ENCODE data around the gene CELF4. TPM values are rescaled to one million over a fixed set of nuclear protein-coding genes. Genes with fewer than 3 reads are reported as not detected.

The CELF4 gene
- under 1 TPM in 2 of 4 donors, not detected in 2; 0.16 to 0.59 TPM for total RNA-seq

DNA sequence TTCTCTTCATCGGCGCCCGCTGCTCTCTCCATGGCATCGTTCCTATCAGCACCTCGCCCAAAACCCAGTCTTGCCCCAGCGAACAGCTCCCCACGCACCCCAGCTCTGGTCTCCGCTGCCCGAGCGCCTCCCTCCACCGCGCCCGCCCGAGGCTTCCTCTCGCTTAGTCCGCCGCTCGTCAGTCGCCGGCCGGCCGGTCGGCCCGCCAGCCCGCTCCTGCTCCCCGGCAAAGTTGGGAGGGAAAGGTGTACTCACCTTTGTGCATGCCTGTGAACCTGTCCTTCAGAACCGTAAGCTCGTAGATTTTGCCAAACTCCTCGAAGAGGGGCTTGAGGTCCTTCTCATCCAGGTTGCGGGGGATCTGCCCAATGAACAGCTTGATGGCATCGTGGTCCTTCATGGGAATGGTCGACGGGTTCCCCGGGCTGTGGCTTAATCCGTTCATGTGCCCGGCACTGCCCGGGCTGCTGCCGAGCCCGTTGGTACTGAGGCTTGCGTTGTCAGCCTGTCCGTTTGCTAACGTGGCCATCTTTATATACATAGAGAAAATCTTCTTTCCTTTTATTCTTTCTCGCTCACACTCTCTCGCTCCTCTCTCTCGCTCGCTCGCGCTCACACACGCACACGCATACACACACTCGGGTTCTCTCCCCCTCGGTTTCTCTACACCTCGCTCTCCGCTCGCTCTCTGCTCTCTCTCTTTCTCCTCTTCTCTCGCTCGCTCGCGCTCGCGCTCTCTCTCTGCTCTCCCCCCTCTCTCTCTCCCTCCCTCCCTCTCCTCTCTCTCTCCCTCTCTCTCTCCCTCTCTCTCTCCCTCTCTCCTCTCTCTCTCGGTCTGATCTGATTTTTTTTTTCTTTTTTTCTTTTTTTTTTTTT is at the start of gene CELF4:
Gene CELF4 (minus strand): TSS at position 698 of the 876 bp plus-strand sequence.
- 2% methylated on average over 54 to 62 of the region's 62 CpGs for WGBS, 2 donors
- H3K4me3 ChIP-seq (ENCODE audit: low read depth, poor library complexity, severe bottlenecking): peak within 1 kb of the TSS; percentile 35
- no peak for TF ChIP-seq POLR2A (IDR thresholded peaks at IDR 0.05)
- TF ChIP-seq, protein P1, sequence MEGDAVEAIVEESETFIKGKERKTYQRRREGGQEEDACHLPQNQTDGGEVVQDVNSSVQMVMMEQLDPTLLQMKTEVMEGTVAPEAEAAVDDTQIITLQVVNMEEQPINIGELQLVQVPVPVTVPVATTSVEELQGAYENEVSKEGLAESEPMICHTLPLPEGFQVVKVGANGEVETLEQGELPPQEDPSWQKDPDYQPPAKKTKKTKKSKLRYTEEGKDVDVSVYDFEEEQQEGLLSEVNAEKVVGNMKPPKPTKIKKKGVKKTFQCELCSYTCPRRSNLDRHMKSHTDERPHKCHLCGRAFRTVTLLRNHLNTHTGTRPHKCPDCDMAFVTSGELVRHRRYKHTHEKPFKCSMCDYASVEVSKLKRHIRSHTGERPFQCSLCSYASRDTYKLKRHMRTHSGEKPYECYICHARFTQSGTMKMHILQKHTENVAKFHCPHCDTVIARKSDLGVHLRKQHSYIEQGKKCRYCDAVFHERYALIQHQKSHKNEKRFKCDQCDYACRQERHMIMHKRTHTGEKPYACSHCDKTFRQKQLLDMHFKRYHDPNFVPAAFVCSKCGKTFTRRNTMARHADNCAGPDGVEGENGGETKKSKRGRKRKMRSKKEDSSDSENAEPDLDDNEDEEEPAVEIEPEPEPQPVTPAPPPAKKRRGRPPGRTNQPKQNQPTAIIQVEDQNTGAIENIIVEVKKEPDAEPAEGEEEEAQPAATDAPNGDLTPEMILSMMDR (IDR thresholded peaks at IDR 0.05): no peak
- DNase-seq (ENCODE audit: low spot score in 2 of 2): no peak
- intact Hi-C loops (cut with DNase I; ENCODE audit: low total_unique reads): no loop called here

DNA sequence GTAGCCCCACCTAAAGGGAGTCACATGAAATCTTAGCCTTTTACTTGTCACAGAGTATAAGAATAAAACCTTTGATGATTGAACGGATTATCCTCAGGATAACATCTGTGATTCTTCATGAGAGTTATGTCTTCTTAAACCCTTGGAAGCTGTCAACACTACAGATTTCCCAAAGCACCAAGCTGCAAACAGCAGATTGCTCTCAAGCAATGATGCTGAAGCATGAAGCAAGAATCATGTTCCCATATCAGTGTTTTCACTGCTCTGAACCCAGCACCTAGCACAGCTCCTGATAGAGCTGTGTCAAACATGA is 47.6 kb upstream of the CELF4 start:
- intact Hi-C loops (cut with DNase I; ENCODE audit: low total_unique reads): no loop called here
- TF ChIP-seq, protein P1 (IDR thresholded peaks at IDR 0.05): no peak
- no peak for TF ChIP-seq POLR2A (IDR thresholded peaks at IDR 0.05)
- no peak overlapping the region for H3K4me3 ChIP-seq (ENCODE audit: low read depth, poor library complexity, severe bottlenecking)
- 42 to 50% methylated on average over 1 of the region's 1 CpG for WGBS, 2 donors
- DNase-seq (ENCODE audit: low spot score in 2 of 2): no peak

DNA sequence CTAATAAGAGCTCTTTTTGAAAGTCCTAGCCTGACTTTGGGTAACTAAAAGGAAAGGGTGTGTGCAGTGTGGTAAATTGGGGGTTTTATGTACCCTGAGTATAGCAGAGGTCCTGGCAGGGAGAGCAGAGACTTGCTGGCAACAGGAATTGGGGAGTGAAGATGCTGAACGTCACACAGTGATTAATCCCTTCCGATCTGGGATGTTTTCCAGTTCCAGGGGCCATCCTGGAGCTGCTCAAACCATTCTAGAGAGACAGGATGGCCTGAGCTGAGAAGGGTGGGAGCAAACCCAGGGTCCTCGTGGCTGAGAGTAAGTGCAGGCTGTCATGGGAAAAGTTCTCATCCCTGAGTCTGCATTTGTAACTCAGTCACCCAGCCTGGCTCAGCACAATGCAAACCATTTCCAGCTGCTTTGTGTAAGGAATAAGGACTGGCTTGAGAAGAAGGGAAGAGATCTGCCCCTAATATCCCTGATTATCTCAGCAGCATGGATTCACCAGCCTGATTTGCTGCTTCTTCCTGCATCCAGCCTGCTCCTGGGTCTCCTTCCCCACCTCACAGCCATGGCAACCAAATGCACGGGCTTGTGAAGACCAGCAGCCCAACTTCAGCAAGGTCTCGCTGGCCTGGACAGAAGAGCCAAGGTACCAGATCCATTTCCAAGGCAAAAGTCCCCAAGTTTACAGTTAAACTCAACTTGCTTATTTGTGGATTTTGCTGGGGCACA is 47.1 kb upstream of the CELF4 start:
- H3K4me3 ChIP-seq (ENCODE audit: low read depth, poor library complexity, severe bottlenecking): no peak overlapping the region
- DNase-seq (ENCODE audit: low spot score in 2 of 2): peak in 1 of 2 donors; percentile 67
- intact Hi-C loops (cut with DNase I; ENCODE audit: low total_unique reads): no loop called here
- 40 to 50% methylated on average over 5 of the region's 5 CpGs for WGBS, 2 donors
- TF ChIP-seq, protein P1 (IDR thresholded peaks at IDR 0.05): no peak
- TF ChIP-seq POLR2A (IDR thresholded peaks at IDR 0.05): no peak

DNA sequence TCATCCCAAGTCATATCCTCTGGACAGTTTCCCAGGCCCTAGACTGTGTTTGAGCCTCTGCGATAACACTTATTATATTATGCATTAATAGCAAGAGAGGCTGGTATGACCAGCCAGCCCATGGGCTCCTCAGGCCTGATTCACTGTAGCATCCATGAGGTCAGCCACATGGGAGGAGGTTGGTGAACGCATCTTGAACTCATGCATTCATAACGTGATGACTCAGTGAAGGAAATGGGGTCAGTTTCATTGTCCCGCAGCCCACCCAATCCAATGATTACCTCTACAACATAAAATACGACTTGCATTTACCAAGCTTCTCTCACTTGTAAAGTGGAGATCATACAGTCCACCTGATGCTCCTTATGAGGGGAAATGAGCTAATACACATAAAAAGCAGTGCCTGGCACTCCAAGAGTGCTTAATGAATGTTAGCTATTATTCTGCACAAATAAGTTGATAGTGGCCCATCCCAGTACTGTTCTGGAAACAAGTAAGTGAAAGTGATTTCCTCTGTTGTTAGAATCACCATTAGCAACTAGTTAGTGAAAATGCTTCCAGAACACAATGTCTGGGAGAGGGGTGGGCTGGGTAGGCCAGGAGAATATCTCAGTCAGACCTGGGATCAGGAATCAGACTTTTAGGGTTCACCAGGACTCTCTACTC is 46.1 kb upstream of the CELF4 start:
- intact Hi-C loops (cut with DNase I; ENCODE audit: low total_unique reads): no loop called here
- H3K4me3 ChIP-seq (ENCODE audit: low read depth, poor library complexity, severe bottlenecking): no peak overlapping the region
- DNase-seq (ENCODE audit: low spot score in 2 of 2): no peak
- 88 to 91% methylated on average over 5 of the region's 5 CpGs for WGBS, 2 donors
- TF ChIP-seq, protein P1 (IDR thresholded peaks at IDR 0.05): no peak
- no peak for TF ChIP-seq POLR2A (IDR thresholded peaks at IDR 0.05)

DNA sequence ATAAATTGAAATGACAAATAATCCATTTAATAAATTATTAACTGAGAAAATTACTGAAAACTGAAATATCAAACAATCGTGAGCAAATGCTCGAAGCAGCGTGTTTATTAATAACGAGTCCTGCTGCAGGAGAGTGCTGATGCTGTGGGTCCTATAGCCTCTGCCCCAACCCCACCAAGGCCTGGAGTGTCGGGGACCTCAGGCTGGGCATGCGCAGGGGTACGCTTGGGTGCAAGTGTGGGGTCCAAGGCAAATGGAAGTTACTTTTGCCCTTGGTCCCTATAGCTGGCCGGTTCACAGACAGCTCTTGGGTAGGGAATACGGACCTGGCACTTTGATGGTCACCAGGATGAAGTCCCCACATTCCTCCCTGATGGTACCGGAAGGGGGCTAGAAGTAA is 43.3 kb upstream of the CELF4 start:
- no peak overlapping the region for H3K4me3 ChIP-seq (ENCODE audit: low read depth, poor library complexity, severe bottlenecking)
- intact Hi-C loops (cut with DNase I; ENCODE audit: low total_unique reads): no loop called here
- 89 to 92% methylated on average over 10 of the region's 10 CpGs for WGBS, 2 donors
- DNase-seq (ENCODE audit: low spot score in 2 of 2): peak in 1 of 2 donors; percentile 34
- TF ChIP-seq, protein P1 (IDR thresholded peaks at IDR 0.05): no peak
- no peak for TF ChIP-seq POLR2A (IDR thresholded peaks at IDR 0.05)

All from lower leg skin (tissue), 4 donors.